Glutamatergic neuron (in vitro differentiated cells): ENCODE measurements around the gene SEC22A. TPM values are rescaled to one million over a fixed set of nuclear protein-coding genes. Genes with fewer than 3 reads are reported as not detected.
A peak's percentile ranks its signal among the peaks of the same experiment; 100 is the strongest.
"Not testable (repeated sequence)": the region's sequence is repeated elsewhere in the genome, so short reads cannot be mapped to it uniquely, and the experiment has no call there.

Experiments used
- DNase-seq: peaks from one replicate; pipeline ENCODE4 v3.0.0; 2022
- H3K27ac Mint-ChIP-seq: one replicate; pipeline ENCODE4 v1.8.0; 2020; ENCODE audit warnings: mild to moderate bottlenecking, mixed read lengths, inconsistent platforms; ENCODE audit not compliant: unreplicated experiment
- H3K27me3 Mint-ChIP-seq: one replicate; pipeline ENCODE4 v1.8.0; 2020; ENCODE audit warnings: mild to moderate bottlenecking, moderate library complexity, mixed read lengths, inconsistent platforms; ENCODE audit not compliant: unreplicated experiment
- H3K36me3 Mint-ChIP-seq: one replicate; pipeline ENCODE4 v1.8.0; 2020; ENCODE audit warnings: mild to moderate bottlenecking, mixed read lengths, inconsistent platforms; ENCODE audit not compliant: unreplicated experiment
- H3K4me1 Mint-ChIP-seq: one replicate; pipeline ENCODE4 v1.8.0; 2020; ENCODE audit warnings: mild to moderate bottlenecking, low read depth, mixed read lengths, inconsistent platforms; ENCODE audit not compliant: unreplicated experiment
- H3K4me3 Mint-ChIP-seq: one replicate; pipeline ENCODE4 v1.8.0; 2020; ENCODE audit warnings: mild to moderate bottlenecking, mixed read lengths, inconsistent platforms; ENCODE audit not compliant: unreplicated experiment
- H3K9me3 Mint-ChIP-seq: one replicate; pipeline ENCODE4 v1.8.0; 2020; ENCODE audit warnings: mild to moderate bottlenecking, moderate library complexity, mixed read lengths, inconsistent platforms; ENCODE audit not compliant: unreplicated experiment
- total RNA-seq: library from RNA; stranded (reverse); fragmentation: NEBNext Ultra II Directional; extraction: Animal tissue kit (Norgen Biotek cat#: 25700); gene quantifications from one replicate; pipeline ENCODE4 v1.2.1, GENCODE V29; 2021; ENCODE audit not compliant: unreplicated experiment
- TF ChIP-seq, protein P1 (sequence below): fragments of 200-600 bp; sonication (generic); IDR thresholded peaks from one replicate; pipeline ENCODE4 v1.5.0; 2021; ENCODE audit not compliant: partially characterized antibody, unreplicated experiment

Gene SEC22A
- total RNA-seq, 1 donor from 2014 or later: 14.6 TPM

DNA sequence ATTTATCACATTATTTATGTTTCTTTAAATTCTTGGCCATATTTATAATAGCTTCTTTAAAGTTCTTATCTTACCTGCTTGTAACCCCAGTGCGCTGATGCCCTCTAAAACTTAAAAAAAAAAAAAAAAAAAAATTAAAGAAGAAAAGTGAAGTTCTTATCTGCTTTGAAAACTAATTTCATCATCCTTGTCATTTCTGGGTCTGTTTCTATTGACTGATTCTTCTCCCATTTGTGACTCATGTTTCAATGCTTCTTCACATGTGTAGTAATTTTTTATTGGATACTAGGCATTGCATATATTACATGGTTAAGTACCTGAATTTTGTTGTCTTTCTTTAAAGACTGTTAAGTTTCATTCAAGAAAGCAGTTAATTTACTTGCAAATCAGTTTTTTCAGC, 3.4 kb upstream of the SEC22A start:
- Mint-ChIP-seq H3K4me1 (peaks cover 5% of the 10 kb centered on the region), H3K9me3 (no peaks in the 10 kb centered on the region), H3K36me3 (no peaks in the 10 kb centered on the region), H3K4me3 (no peak overlapping the region), H3K27me3 (peaks cover 5% of the 10 kb centered on the region), H3K27ac (no peak overlapping the region)
- no peak for DNase-seq
- TF ChIP-seq, protein P1, sequence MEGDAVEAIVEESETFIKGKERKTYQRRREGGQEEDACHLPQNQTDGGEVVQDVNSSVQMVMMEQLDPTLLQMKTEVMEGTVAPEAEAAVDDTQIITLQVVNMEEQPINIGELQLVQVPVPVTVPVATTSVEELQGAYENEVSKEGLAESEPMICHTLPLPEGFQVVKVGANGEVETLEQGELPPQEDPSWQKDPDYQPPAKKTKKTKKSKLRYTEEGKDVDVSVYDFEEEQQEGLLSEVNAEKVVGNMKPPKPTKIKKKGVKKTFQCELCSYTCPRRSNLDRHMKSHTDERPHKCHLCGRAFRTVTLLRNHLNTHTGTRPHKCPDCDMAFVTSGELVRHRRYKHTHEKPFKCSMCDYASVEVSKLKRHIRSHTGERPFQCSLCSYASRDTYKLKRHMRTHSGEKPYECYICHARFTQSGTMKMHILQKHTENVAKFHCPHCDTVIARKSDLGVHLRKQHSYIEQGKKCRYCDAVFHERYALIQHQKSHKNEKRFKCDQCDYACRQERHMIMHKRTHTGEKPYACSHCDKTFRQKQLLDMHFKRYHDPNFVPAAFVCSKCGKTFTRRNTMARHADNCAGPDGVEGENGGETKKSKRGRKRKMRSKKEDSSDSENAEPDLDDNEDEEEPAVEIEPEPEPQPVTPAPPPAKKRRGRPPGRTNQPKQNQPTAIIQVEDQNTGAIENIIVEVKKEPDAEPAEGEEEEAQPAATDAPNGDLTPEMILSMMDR: no peak

DNA sequence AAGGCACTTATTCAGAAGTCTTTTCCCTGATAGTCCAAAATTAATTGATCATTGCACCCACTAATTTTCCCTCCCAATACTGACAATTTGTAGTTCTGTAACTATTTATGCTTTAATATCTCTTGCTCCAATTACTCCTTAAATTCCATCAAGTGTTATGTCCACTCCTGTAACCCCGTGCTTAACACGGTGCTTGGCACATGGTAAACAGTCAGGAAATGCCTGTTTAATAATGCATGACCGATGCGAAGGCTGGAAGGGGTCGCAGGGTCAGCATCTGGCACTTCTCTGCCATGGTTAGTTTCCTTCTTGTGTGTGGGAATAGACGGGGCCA, 553 bp upstream of the SEC22A start:
- H3K27ac Mint-ChIP-seq: peak overlapping the region; percentile 96
- H3K4me3 Mint-ChIP-seq: peak overlapping the region; percentile 96
- H3K36me3 Mint-ChIP-seq: no peaks in the 10 kb centered on the region

DNA sequence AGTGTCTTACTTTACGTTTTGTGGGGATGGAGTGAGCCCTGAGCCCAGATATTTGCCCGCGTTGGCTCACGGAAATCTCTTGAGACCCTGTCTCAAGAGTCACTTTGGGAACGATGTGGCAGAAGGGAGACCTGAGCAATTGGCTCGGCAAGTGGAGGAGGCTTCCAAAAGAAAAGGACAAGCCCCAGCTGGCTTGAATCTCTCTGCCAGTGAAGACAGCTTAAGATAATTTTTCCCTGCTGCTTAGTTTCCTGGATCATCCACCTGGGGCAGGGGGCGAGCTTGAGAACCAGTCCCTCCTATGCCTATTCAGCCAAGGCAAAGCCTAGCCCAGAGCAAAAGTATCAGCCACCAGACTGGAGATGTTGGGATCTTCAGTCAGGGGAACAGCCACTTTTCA, 708 bp downstream of the SEC22A start:
- peaks cover 5% of the 10 kb centered on the region for H3K4me1 Mint-ChIP-seq
- peak overlapping the region; percentile 81 for H3K27ac Mint-ChIP-seq
- peak; percentile 29 for DNase-seq
- peak overlapping the region; percentile 96 for H3K4me3 Mint-ChIP-seq
- peaks cover 4% of the 10 kb centered on the region for H3K27me3 Mint-ChIP-seq
- H3K9me3 Mint-ChIP-seq: no peaks in the 10 kb centered on the region
- TF ChIP-seq, protein P1: no peak
- H3K36me3 Mint-ChIP-seq: no peaks in the 10 kb centered on the region

More for the DNA sequence above, 553 bp upstream of the SEC22A start:
- Mint-ChIP-seq H3K4me1 (peaks cover 5% of the 10 kb centered on the region), H3K9me3 (no peaks in the 10 kb centered on the region), H3K27me3 (peaks cover 4% of the 10 kb centered on the region)
- TF ChIP-seq, protein P1: no peak
- DNase-seq: no peak

DNA sequence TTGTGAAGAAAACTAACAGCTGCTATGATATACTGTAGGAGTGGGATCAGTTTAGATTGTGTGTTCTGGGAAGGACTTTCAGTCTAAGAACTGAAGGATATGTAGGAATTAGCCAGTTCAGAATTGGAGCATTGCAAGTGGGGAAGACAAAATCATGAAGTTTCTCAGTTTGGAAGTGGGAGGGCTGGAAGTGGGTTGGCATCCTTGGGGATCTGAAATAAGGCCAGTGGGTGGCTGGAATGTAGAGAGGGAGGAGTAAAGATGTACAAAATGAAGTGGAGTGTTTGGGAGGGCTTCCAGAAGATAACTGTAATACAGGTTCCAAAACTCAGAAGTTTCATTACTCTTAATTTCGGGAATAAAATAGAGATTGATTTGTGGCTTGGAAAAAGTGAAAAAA, 17.2 kb downstream of the SEC22A start:
- H3K27ac Mint-ChIP-seq: no peak overlapping the region
- TF ChIP-seq, protein P1: no peak
- peaks cover 2% of the 10 kb centered on the region for H3K9me3 Mint-ChIP-seq
- H3K4me1 Mint-ChIP-seq: no peaks in the 10 kb centered on the region
- no peaks in the 10 kb centered on the region for H3K27me3 Mint-ChIP-seq
- no peaks in the 10 kb centered on the region for H3K36me3 Mint-ChIP-seq
- no peak for DNase-seq
- no peak overlapping the region for H3K4me3 Mint-ChIP-seq

DNA sequence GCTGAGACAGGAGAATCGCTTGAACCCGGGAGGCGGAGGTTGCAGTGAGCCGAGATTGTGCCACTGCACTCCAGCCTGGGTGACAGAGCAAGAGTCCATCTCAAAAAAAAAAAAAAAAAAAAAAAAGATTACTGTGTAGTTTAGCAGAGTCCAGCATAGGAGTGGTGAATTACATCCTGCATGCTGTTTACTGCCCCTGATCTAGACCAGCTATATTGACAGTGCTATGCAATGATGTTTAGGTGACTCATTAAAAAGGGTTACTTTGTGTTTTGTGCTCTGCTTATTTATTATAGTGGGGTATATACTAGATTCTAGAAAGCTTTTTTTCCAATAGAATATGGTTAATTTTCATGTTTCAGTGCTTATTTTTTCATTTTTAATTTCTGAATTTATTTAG, 19.6 kb downstream of the SEC22A start:
- not testable (repeated sequence) for H3K4me1 Mint-ChIP-seq, H3K4me3 Mint-ChIP-seq, DNase-seq

GRCh38 chr3:123225016-123225415, 23.3 kb downstream of the SEC22A start:
- TF ChIP-seq, protein P1: no peak
- DNase-seq: no peak
- no peak overlapping the region for H3K4me3 Mint-ChIP-seq
- H3K36me3 Mint-ChIP-seq: peaks cover 29% of the 10 kb centered on the region
- H3K27me3 Mint-ChIP-seq: no peaks in the 10 kb centered on the region
- no peaks in the 10 kb centered on the region for H3K4me1 Mint-ChIP-seq
- H3K27ac Mint-ChIP-seq: no peak overlapping the region
- H3K9me3 Mint-ChIP-seq: no peaks in the 10 kb centered on the region

More for the DNA sequence above, 19.6 kb downstream of the SEC22A start:
- H3K36me3 Mint-ChIP-seq, H3K27ac Mint-ChIP-seq, H3K27me3 Mint-ChIP-seq, H3K9me3 Mint-ChIP-seq: not testable (repeated sequence)
